Neural cell (in vitro differentiated cells): ENCODE data around the gene TECPR1.

Experiments
- EP300 ChIP-seq: fragments of 450-650 bp; conservative IDR thresholded peaks from 2 replicates; pipeline ENCODE4 v1.6.1; 2014; ENCODE audit warnings: antibody characterized with exemption, mild to moderate bottlenecking, moderate library complexity; ENCODE audit not compliant: poor library complexity, severe bottlenecking
- EZH2 ChIP-seq: fragments of 200-600, 300-800 bp; shearing (Covaris generic), sonication (generic); IDR thresholded peaks from 2 replicates; pipeline ENCODE4 v1.6.1; 2014; ENCODE audit warnings: antibody characterized with exemption, low read length, borderline replicate concordance, mild to moderate bottlenecking; ENCODE audit not compliant: insufficient read depth, poor library complexity, severe bottlenecking
- MXI1 ChIP-seq: fragments of 450-650 bp; conservative IDR thresholded peaks from 2 replicates; pipeline ENCODE4 v1.6.1; 2014; ENCODE audit warnings: antibody characterized with exemption, mild to moderate bottlenecking; ENCODE audit not compliant: poor library complexity, severe bottlenecking
- POLR2AphosphoS5 ChIP-seq: IDR thresholded peaks from 2 replicates; pipeline ENCODE4 v1.6.1; 2012
- RAD21 ChIP-seq: fragments of 450-650 bp; conservative IDR thresholded peaks from 2 replicates; pipeline ENCODE4 v1.6.1; 2014; ENCODE audit warnings: antibody characterized with exemption, mild to moderate bottlenecking, moderate library complexity
- TAF1 ChIP-seq: IDR thresholded peaks from 2 replicates; pipeline ENCODE4 v1.6.1; 2012; ENCODE audit warnings: low read depth
- TF ChIP-seq, protein P1 (sequence below): fragments of 450-650 bp; IDR thresholded peaks from 2 replicates; pipeline ENCODE4 v1.5.1; 2014; ENCODE audit warnings: antibody characterized with exemption, mild to moderate bottlenecking, moderate library complexity; ENCODE audit not compliant: poor library complexity, severe bottlenecking
- TF ChIP-seq, protein P2 (sequence below): IDR thresholded peaks from 2 replicates; pipeline ENCODE4 v1.6.1; 2012; ENCODE audit warnings: borderline replicate concordance

DNA sequence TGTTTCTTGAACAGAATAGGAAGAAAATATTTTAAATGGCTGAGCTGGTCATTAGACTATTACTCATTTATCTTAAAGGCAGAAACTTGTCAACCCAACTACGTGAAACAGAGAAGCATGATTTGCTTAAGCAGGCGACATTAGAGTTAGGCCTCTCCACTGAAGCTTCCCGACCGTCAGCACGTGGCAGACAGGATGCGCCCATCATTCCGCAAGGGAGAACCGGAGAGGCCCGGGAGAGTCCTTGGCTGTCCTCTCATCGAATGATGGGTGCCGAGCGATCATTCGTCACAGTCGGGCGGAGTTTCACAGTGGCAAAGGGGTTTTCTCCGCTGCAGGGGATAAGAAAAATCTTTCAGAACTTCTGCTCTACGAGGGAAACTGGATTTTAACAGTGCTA is 41.2 kb upstream of the TECPR1 start:
- TF ChIP-seq POLR2AphosphoS5 (no peak), TAF1 (no peak), RAD21 (no peak), EP300 (no peak), MXI1 (no peak), EZH2 (no peak)
- TF ChIP-seq, protein P1, sequence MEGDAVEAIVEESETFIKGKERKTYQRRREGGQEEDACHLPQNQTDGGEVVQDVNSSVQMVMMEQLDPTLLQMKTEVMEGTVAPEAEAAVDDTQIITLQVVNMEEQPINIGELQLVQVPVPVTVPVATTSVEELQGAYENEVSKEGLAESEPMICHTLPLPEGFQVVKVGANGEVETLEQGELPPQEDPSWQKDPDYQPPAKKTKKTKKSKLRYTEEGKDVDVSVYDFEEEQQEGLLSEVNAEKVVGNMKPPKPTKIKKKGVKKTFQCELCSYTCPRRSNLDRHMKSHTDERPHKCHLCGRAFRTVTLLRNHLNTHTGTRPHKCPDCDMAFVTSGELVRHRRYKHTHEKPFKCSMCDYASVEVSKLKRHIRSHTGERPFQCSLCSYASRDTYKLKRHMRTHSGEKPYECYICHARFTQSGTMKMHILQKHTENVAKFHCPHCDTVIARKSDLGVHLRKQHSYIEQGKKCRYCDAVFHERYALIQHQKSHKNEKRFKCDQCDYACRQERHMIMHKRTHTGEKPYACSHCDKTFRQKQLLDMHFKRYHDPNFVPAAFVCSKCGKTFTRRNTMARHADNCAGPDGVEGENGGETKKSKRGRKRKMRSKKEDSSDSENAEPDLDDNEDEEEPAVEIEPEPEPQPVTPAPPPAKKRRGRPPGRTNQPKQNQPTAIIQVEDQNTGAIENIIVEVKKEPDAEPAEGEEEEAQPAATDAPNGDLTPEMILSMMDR: no peak
- TF ChIP-seq, protein P2, sequence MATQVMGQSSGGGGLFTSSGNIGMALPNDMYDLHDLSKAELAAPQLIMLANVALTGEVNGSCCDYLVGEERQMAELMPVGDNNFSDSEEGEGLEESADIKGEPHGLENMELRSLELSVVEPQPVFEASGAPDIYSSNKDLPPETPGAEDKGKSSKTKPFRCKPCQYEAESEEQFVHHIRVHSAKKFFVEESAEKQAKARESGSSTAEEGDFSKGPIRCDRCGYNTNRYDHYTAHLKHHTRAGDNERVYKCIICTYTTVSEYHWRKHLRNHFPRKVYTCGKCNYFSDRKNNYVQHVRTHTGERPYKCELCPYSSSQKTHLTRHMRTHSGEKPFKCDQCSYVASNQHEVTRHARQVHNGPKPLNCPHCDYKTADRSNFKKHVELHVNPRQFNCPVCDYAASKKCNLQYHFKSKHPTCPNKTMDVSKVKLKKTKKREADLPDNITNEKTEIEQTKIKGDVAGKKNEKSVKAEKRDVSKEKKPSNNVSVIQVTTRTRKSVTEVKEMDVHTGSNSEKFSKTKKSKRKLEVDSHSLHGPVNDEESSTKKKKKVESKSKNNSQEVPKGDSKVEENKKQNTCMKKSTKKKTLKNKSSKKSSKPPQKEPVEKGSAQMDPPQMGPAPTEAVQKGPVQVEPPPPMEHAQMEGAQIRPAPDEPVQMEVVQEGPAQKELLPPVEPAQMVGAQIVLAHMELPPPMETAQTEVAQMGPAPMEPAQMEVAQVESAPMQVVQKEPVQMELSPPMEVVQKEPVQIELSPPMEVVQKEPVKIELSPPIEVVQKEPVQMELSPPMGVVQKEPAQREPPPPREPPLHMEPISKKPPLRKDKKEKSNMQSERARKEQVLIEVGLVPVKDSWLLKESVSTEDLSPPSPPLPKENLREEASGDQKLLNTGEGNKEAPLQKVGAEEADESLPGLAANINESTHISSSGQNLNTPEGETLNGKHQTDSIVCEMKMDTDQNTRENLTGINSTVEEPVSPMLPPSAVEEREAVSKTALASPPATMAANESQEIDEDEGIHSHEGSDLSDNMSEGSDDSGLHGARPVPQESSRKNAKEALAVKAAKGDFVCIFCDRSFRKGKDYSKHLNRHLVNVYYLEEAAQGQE: no peak
